Heart left ventricle (tissue), 13 donors: ENCODE results near the gene HMGXB4.

ENCODE experiments used
- POLR2A ChIP-seq, 2 donors: fragments of 450-650 bp; IDR thresholded peaks; one replicate each; pipeline ENCODE4 v1.6.1; 2017; ENCODE audit warnings: antibody characterized with exemption in 2 of 2, mild to moderate bottlenecking in 2 of 2, moderate library complexity in 2 of 2
- TF ChIP-seq, protein P1 (sequence below), 12 donors: fragments of 200-600 bp; sonication (generic) in 4 of 12; IDR thresholded peaks; one replicate each; pipeline versions ENCODE4 v1.5.0 to v1.8.0; 2018 to 2022; ENCODE audit warnings: antibody characterized with exemption in 12 of 12, mild to moderate bottlenecking in 5 of 12
- donor health status: ischemic (EF 13 %, LVEDD 7.1; RV severe dilation, severe dysfunction).
- donor health status: DM: no; HTN: yes; CAD: no.
- donor health status: DM: no; HTN: no; CAD: no.
- donor health status: ischemic (EF 25% LVEDD 6.9; RV normal size, moderate dysfunction).
- donor health status: ischemic (EF 25% LVEDD 5.7; RV mildly dilated, moderate dysfunction).
- donor health status: ischemic (EF 35%, LVEDD 5.7; RV mildly dilated, moderate dysfunction).
- donor health status: nonischemic (EF 11% LVEDD 7.7; RV severe dilation, severe dysfunction).
- donor health status: DM: yes; HTN: yes; CAD: no.
- donor health status: PGD.
- donor health status: ischemic (EF 29% LVEDD 5.4; RV normal size, mild dysfunction).
- donor health status: nonischemic (EF 23%, LVEDD 6.1; RV moderate dilation, normal function).

DNA sequence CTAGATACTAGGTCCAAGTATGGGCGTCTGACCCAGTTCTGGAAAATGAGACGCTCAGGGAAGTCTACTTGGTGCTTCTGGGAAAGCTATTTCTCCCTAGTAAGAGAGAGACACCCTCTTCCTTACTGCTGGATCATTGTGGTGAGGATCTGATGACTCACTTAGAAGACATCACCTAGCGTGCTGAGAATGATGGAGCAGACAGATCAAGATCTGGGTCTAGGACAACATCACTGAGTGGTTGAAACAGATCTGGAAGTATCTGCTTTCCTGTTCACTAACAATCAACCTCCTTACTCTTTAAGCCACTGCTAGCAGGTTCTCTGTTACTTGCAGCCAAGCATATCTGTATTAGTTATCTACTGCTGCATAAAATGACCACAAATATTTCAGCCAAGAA, 38.3 kb upstream of the HMGXB4 start:
- TF ChIP-seq, protein P1, sequence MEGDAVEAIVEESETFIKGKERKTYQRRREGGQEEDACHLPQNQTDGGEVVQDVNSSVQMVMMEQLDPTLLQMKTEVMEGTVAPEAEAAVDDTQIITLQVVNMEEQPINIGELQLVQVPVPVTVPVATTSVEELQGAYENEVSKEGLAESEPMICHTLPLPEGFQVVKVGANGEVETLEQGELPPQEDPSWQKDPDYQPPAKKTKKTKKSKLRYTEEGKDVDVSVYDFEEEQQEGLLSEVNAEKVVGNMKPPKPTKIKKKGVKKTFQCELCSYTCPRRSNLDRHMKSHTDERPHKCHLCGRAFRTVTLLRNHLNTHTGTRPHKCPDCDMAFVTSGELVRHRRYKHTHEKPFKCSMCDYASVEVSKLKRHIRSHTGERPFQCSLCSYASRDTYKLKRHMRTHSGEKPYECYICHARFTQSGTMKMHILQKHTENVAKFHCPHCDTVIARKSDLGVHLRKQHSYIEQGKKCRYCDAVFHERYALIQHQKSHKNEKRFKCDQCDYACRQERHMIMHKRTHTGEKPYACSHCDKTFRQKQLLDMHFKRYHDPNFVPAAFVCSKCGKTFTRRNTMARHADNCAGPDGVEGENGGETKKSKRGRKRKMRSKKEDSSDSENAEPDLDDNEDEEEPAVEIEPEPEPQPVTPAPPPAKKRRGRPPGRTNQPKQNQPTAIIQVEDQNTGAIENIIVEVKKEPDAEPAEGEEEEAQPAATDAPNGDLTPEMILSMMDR (IDR thresholded peaks at IDR 0.05) = no peak
- TF ChIP-seq POLR2A (IDR thresholded peaks at IDR 0.05) = no peak
